ENCODE results near the gene RBMS3.
"Not testable (repeated sequence)": the region's sequence is repeated elsewhere in the genome, so short reads cannot be mapped to it uniquely, and the experiment has no call there.

Gene RBMS3

GRCh38 chr3:30042274-30042859 lies 761.5 kb downstream of the RBMS3 start:
- no peak overlapping the region for H3K27ac ChIP-seq
- no peak for DNase-seq (ENCODE audit: low spot score)
- TF ChIP-seq CTCF (IDR thresholded peaks at IDR 0.05) = peak; percentile 61
- no peak overlapping the region for H3K4me3 ChIP-seq

- no peak for TF ChIP-seq CTCF (IDR thresholded peaks at IDR 0.05)
- Histone ChIP-seq H3K27ac (no peak overlapping the region), H3K4me3 (no peak overlapping the region)
- no peak for DNase-seq (ENCODE audit: low spot score)
These were observed 762.2 kb downstream of the RBMS3 start for GRCh38 chr3:30042916-30043555.

GRCh38 chr3:30044515-30044914 lies 763.6 kb downstream of the RBMS3 start:
- no peak for DNase-seq (ENCODE audit: low spot score)

GRCh38 chr3:30048431-30048830 lies 767.6 kb downstream of the RBMS3 start:
- DNase-seq (ENCODE audit: low spot score) = no peak
- H3K4me3 ChIP-seq = no peak overlapping the region
- H3K27ac ChIP-seq = no peak overlapping the region
- no peak for TF ChIP-seq CTCF (IDR thresholded peaks at IDR 0.05)

More at GRCh38 chr3:30044515-30044914, 763.6 kb downstream of the RBMS3 start:
- Histone ChIP-seq H3K4me3 (no peak overlapping the region), H3K27ac (no peak overlapping the region)
- TF ChIP-seq CTCF (IDR thresholded peaks at IDR 0.05) = no peak

GRCh38 chr3:30050116-30050515 lies 769.2 kb downstream of the RBMS3 start:
- not testable (repeated sequence) for H3K27ac ChIP-seq; H3K4me3 ChIP-seq; DNase-seq (ENCODE audit: low spot score)

- TF ChIP-seq CTCF (IDR thresholded peaks at IDR 0.05) = no peak
- no peak overlapping the region for H3K27ac ChIP-seq
- no peak overlapping the region for H3K4me3 ChIP-seq
- no peak for DNase-seq (ENCODE audit: low spot score)
These were observed 778.4 kb downstream of the RBMS3 start for GRCh38 chr3:30059240-30059639.

Measured in coronary artery (tissue), 2 donors.